A673 (cell line): ENCODE data around the gene RGS6. TPM values are rescaled to one million over a fixed set of nuclear protein-coding genes. Genes with fewer than 3 reads are reported as not detected.

Source experiments
- BruUV-seq: library from RNA; stranded (reverse); fragments of 400-500 nt; replicated peaks from 2 replicates; lab custom pipeline; 2021; lab: Mats Ljungman, UMichigan
- CTCF ChIA-PET: fragments of 300-600 bp; sonication (Branson Sonifier 250); formaldehyde crosslinking; loops from one replicate; lab custom pipeline; 2022; ENCODE audit warnings: antibody characterized with exemption; lab: Charles Lee
- POLR2A ChIA-PET: fragments of 300-600 bp; sonication (Branson Sonifier 250); formaldehyde crosslinking; loops from one replicate; lab custom pipeline; 2022; ENCODE audit warnings: antibody characterized with exemption; ENCODE audit not compliant: low non-redundant PET; lab: Charles Lee
- DNase-seq: peaks from one replicate; pipeline ENCODE4 v3.0.0-alpha.2; 2015; ENCODE audit warnings: low spot score
- H3K27ac ChIP-seq: fragments of 200-600 bp; sonication (generic); 2 replicates; pipeline ENCODE4 v1.5.1; 2016; ENCODE audit warnings: mixed run types, low read depth, mild to moderate bottlenecking, mixed read lengths, antibody characterized with exemption, low read length; ENCODE audit not compliant: poor library complexity, severe bottlenecking
- H3K27me3 ChIP-seq: fragments of 200-600 bp; sonication (generic); replicated peaks from 2 replicates; pipeline ENCODE4 v1.6.1; 2017; ENCODE audit warnings: mixed run types, low read depth, mild to moderate bottlenecking, mixed read lengths, antibody characterized with exemption, low read length; ENCODE audit not compliant: insufficient read depth, poor library complexity
- H3K36me3 ChIP-seq: fragments of 200-600 bp; sonication (generic); 2 replicates; pipeline ENCODE4 v1.6.1; 2016; ENCODE audit warnings: mixed run types, mild to moderate bottlenecking, mixed read lengths, antibody characterized with exemption, low read length; ENCODE audit not compliant: insufficient read depth, poor library complexity, severe bottlenecking
- H3K4me1 ChIP-seq: fragments of 200-600 bp; sonication (generic); 2 replicates; pipeline ENCODE4 v1.6.1; 2017; ENCODE audit warnings: mixed run types, mild to moderate bottlenecking, mixed read lengths, antibody characterized with exemption, low read length; ENCODE audit not compliant: insufficient read depth, poor library complexity, severe bottlenecking
- H3K4me3 ChIP-seq: fragments of 200-600 bp; sonication (generic); 2 replicates; pipeline ENCODE4 v1.5.1; 2016; ENCODE audit warnings: low read depth, mixed run types, mild to moderate bottlenecking, mixed read lengths, low read length; ENCODE audit not compliant: poor library complexity, severe bottlenecking
- H3K9me3 ChIP-seq: fragments of 200-600 bp; sonication (generic); 2 replicates; pipeline ENCODE4 v1.6.1; 2016; ENCODE audit warnings: mixed run types, low read depth, mild to moderate bottlenecking, mixed read lengths, antibody characterized with exemption, low read length; ENCODE audit not compliant: poor library complexity, severe bottlenecking
- CTCF ChIP-seq: fragments of 300-800, 200-600 bp; sonication (generic); conservative IDR thresholded peaks from 2 replicates; pipeline ENCODE4 v1.5.1; 2017; ENCODE audit warnings: low read depth, mild to moderate bottlenecking, antibody characterized with exemption, low read length, moderate library complexity, mixed read lengths
- EZH2 ChIP-seq: fragments of 200-600 bp; sonication (generic); IDR thresholded peaks from 2 replicates; pipeline ENCODE4 v1.6.1; 2017; ENCODE audit warnings: borderline replicate concordance, low read depth, mild to moderate bottlenecking, mixed read lengths, antibody characterized with exemption, low read length; ENCODE audit not compliant: poor library complexity, severe bottlenecking
- intact Hi-C: fragments of 100-400 bp; cut with micrococcal nuclease; formaldehyde crosslinking; loops from one replicate; pipeline ENCODE4 v1.10.0; 2022; ENCODE audit not compliant: unreplicated experiment
- total RNA-seq: library from RNA; stranded (reverse); gene quantifications from 2 replicates; pipeline ENCODE4 v1.2.3, GENCODE V29; 2021

Gene RGS6
- total RNA-seq, 1 experiment from 2014 or later, result not detected

GRCh38 chr14:72060917-72061316 lies 128.7 kb downstream of the RGS6 start:
- CTCF ChIA-PET, result no interaction called here
- H3K27ac ChIP-seq, result no peak overlapping the region
- H3K4me1 ChIP-seq, result no peaks in the 10 kb centered on the region
- no peak overlapping the region for H3K4me3 ChIP-seq
- H3K9me3 ChIP-seq, result no peaks in the 10 kb centered on the region
- H3K36me3 ChIP-seq, result no peaks in the 10 kb centered on the region
- BruUV-seq, result no TSS peak
- intact Hi-C loops, result no loop called here
- TF ChIP-seq EZH2 (no peak), CTCF (no peak)
- DNase-seq, result no peak
- POLR2A ChIA-PET, result no interaction called here
- H3K27me3 ChIP-seq, result no peaks in the 10 kb centered on the region

GRCh38 chr14:72061718-72062117 lies 129.5 kb downstream of the RGS6 start:
- BruUV-seq, result no TSS peak
- POLR2A ChIA-PET, result no interaction called here

GRCh38 chr14:72063761-72064282 lies 131.6 kb downstream of the RGS6 start:
- no peaks in the 10 kb centered on the region for H3K36me3 ChIP-seq
- H3K9me3 ChIP-seq, result no peaks in the 10 kb centered on the region
- no peaks in the 10 kb centered on the region for H3K27me3 ChIP-seq
- H3K4me3 ChIP-seq, result no peak overlapping the region
- TF ChIP-seq EZH2 (no peak), CTCF (no peak)
- intact Hi-C loops, result no loop called here
- ChIA-PET POLR2A (no interaction called here), CTCF (no interaction called here)
- H3K4me1 ChIP-seq, result no peaks in the 10 kb centered on the region
- no peak overlapping the region for H3K27ac ChIP-seq
- no peak for DNase-seq
- no TSS peak for BruUV-seq

More at GRCh38 chr14:72061718-72062117, 129.5 kb downstream of the RGS6 start:
- TF ChIP-seq CTCF (no peak), EZH2 (no peak)
- no peak overlapping the region for H3K27ac ChIP-seq
- no peaks in the 10 kb centered on the region for H3K4me1 ChIP-seq
- no peak for DNase-seq
- H3K9me3 ChIP-seq, result no peaks in the 10 kb centered on the region
- no peaks in the 10 kb centered on the region for H3K36me3 ChIP-seq
- CTCF ChIA-PET, result no interaction called here
- H3K4me3 ChIP-seq, result no peak overlapping the region
- intact Hi-C loops, result no loop called here
- H3K27me3 ChIP-seq, result no peaks in the 10 kb centered on the region
